Limb (tissue), 2 donors: ENCODE data around the gene SWT1.

Source experiments
- DNase-seq, 2 donors: peaks; one replicate each; pipeline ENCODE4 v3.0.0-alpha.2; 2016; ENCODE audit errors: extremely low spot score in 2 of 2

Gene SWT1

DNA sequence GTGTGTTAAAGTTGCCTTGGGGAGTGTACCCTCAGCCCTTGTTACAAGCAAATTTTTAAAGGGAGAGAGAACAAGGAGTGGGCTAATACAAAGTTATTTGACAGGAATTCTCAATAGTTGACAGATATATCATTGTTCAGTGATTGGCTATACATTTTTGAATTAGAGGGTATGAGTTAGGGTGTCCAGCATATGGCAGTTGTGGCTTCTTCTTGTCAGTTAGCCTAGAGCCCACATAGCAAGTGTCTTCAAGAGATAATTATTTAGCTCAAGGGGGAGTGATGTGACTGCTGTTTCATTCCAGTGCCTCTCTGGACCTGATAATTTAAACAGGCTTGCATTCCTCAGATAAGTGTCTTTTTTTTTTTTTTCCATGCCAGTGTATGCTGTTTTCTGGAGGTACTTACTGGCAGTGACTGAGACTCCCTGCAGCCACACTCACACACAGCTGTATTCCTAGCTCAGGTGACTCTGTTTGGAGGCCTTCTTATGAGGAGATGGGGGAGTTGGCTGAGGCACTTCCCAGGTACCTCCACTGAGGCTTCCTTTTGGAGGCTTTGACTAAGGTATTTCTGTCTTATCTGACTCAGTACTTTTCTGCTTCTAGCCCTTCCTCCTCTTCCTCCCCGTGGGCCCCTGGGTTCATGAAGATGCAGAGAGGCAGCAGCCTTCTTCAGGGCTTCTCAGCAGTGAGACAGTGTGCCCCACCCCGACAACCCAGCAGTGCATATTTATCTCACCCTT lies 127.7 kb downstream of the SWT1 start:
- DNase-seq: no peak

GRCh38 chr1:185287451-185287850 lies 130.5 kb downstream of the SWT1 start:
- no peak for DNase-seq

DNA sequence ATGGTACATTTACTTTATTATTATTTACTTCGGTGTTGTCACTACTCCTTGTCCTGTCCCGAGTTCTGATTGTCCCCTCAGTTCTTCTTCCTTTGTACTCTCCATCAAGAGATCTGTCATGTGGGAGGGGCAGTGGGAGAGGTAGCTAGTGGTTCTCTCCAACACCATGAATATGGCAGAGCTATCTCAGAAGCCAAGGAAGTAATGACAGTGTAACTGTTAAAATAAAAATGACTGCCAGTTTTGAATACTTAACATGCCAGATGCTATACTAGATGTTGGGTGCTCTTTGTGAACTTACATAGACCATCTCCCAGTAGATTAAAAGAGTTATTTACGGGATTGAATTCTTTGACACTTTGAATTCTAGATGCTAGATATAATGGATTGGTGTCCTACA lies 131.5 kb downstream of the SWT1 start:
- no peak for DNase-seq

- DNase-seq: no peak
Observed at GRCh38 chr1:185289880-185290279, 132.9 kb downstream of the SWT1 start.

DNA sequence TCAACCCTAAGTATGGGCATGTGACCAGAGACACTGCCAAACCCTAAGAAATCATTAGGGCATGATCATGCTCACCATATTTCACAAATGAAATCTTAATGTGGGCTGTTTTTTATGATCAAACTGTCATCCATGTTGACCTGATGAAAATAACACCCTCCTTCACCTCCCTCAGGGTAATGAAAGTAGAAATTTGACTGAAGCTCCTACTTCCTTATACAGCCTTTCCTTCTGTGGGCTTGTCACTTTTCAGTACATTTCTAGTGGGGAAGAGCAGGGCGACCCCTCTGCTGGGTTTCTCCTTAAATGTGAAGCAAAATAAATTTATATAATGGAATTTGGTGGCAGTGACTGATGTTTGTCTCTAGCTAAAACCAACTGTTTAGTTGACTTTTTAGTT lies 134.2 kb downstream of the SWT1 start:
- DNase-seq: no peak

DNA sequence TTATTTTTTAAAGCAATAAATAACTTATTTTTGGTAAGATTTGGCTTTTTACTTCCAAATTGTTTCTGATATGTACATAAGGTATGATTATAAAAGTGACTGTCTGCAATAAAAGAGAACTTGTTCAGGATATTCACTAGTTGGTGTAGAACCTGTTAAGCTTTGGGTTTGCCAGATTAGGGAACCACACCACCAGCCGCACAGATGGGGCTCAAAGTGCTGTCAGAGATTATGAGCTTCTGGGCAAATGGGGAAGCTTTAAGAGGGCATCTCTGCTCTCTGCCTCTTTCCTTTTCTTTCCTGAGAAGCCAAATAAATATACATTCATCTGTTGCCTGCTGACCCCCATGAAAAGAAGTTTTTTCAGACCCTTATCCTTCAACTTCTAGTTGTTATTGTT lies 134.7 kb downstream of the SWT1 start:
- DNase-seq: no peak

GRCh38 chr1:185292237-185292636 lies 135.3 kb downstream of the SWT1 start:
- no peak for DNase-seq

DNA sequence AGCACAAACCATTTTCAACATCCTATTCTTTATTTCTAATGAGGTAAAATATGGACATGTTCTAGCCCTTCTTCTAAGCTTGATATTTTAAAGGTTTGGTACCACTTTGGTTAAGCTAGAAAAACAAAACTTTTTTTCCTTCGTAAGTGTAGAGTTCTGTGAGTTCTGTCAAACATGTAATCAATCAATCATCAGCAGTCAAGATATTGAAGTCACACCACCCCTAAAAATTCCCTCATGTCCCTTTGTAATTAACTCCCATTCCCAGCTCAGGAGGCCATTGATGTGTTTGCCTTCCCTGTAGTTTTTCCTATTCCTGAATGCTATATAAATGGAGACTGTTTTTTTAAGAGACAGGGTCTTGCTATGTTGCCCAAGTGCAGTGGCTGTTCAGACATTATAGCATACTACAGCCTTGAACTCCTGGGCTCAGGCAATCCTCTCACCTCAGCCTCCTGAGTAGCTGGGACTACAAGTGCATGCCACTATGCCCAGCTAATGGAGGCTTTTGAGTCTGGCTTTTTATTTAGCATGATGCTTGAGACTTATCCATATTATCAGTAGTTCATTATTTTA lies 137.1 kb downstream of the SWT1 start:
- no peak for DNase-seq

GRCh38 chr1:185295091-185295490 lies 138.1 kb downstream of the SWT1 start:
- no peak for DNase-seq

DNA sequence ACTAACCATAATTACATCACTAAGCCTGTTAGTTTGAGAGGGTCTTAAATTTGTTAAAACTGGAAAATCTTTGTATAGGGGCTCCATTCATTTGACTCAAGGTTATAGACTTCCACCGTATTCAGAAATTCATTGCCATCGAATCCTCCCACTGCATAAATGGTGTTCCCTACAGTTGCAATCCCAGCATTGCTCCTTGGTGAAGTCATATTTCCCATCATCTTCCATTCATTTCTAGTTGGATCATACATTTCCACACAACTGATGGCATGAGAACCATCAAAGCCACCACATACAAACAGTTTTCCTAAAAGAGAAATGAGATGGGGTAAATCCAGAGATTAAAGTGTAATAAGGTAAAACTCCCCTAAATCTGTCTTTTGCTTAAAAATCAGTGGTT lies 141.0 kb downstream of the SWT1 start:
- DNase-seq: no peak

DNA sequence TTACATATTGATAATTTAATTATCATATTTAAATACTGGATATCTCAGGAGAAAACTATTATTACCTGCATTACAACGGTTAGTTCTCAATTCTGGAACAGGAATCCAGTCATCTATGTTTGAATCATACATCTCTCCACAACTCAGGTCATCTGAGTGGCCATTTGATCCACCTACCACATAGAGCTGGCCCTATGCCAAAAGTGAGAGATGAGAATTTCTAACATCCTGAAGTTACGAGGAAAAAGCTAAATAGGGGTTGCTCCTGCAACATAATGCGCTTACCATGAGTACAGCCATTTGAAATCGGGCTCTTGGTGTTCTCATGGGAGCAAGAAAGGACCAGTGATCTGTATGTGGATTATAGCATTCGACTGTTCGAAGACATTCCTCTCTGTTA lies 143.2 kb downstream of the SWT1 start:
- DNase-seq: no peak

- DNase-seq: no peak
Observed at GRCh38 chr1:185305419-185305818, 148.5 kb downstream of the SWT1 start.

- no peak for DNase-seq
Observed at GRCh38 chr1:185308126-185308525, 151.2 kb downstream of the SWT1 start.

GRCh38 chr1:185309566-185309965 lies 152.6 kb downstream of the SWT1 start:
- no peak for DNase-seq

DNA sequence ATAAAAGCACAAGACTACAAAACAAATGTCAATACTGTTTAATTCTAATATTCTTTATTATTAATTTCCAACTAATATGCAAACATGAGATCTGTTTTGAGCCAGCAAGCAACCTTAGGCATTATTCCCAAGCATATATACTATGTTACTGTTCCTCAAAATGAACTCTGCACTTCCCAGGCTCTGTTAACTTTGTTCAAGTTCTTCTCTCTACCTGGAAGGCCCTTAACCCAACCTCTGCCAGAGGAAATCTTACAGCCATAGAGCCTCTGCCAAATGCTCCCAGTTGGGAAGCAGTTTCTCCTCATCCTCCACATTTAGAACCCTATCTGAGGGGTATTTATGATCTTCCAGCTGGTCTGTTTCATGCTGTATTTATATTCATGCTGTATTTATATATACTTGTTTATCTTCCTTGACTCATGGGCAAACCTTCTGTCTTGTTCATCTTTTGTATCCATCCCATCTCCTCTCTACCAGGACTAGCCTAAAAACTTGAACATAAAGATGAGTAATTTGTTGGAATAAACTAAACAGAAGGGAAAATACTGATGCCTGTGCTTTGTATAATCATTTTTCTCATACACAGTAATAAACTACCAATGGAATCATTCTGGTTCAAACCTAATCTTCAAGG lies 154.7 kb downstream of the SWT1 start:
- no peak for DNase-seq

DNA sequence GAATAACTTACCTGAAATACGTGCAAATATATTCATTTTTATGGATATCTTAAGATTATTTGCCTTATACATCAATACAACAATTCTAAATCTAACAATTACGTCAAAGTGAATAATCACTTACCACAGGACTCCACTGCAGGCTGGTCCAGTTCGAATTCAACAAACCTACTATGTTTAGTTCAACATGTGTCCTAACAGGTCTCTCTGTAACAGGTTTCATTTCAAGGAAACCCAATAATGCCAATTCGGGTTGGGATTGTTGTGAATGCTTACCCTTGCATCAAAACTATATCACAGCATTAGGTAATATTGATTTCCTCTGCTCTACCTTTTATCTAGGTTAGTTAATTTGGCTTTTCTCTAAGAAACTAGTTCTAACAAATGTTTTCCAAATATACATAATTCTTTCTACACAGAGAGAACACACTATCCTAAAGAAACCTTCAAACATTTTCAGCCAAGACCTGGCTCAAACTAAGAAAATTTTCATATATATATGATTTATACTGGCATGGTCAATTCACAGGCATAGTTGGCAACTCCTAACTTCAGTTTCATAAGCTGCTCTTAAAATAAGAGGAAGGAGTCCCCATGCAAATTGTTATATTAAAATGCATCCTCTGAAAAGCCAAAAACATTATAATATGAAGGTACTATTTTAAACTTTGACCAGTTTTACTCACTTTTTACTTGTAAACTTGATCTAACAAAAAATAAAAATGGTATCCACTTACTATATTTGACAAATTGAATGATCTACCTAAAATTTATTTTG lies 155.6 kb downstream of the SWT1 start:
- DNase-seq: no peak

GRCh38 chr1:185314411-185314810 lies 157.4 kb downstream of the SWT1 start:
- DNase-seq: no peak

DNA sequence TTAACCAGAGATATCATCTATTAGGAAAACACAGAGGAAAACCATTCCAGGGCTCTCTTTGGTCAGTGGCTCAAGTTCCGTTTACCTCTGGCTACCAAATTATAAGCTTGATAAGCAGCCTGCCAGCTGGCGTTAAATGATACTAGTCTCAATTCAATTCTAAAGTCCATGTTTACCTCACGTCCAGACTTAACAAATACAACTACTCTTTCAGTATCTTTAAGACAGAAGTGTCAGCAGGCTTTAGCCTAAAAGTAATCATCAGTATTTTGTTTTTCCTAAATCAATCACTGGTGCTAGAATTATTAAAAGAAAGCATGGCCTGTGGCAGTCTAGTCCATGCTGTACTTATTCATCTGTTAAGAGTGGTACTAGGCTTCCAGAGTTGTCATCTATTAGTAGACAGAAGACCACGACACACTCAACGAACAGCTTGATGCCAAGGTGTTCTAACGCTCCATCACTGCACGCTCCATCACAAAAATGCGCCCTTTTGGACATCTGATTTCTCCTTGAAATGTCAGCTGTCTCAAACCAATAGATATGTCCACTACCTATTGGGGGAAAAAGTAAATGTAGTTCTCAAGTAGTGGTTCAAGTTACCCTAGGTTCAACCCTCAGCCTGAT lies 158.6 kb downstream of the SWT1 start:
- no peak for DNase-seq

DNA sequence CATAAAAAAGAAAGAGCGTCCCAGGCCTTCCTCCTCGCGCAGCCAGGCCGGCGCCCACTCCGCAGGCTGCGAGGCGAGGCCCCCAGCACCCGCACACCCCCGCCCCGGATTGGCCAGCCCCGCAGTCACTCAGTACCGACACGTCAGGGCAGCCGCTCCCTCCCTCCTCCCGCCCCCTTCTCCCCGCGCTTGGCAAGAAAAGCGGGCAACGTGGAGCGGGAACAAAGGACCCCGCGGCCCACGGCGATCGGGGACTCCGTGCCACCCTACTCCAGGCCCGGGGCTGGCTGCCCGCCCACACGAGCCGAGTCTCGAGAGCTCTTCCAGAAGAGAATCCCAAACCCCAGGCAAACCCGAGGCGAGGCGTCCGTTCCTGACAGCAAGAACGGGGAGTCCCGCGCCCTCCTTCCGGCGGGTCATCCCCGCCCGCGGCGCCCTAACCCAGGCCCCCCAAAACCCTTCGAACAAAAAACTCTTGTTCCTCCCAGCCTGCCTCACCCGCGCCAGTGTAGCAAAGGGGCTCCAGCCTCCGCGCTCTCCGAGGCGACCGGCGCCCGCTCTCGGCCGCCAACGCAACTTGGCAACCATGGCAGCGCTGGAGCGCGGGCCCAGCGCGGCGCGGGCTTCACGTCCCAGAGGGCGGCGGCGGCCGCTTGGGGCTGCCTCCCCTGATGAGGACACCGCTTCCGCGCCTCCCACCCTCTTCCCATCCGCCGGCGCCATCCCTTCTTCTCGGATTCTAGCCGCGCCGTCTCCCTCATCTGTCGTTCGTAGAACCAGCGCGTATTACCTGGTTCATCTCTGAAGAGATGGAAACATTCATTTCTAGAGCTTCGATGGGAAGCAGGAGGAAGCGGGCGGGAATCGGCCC lies 159.4 kb downstream of the SWT1 start:
- DNase-seq: peak; percentile 90 to 98

- peak; percentile 94 to 99 for DNase-seq
Observed at GRCh38 chr1:185317034-185317885, 160.3 kb downstream of the SWT1 start, which contains the start of gene IVNS1ABP. IVNS1ABP (minus strand) TSS chr1:185317243; CDS start chr1:185309493, 7,750 bp downstream.
